K562 (cell line): ENCODE measurements around the gene ACTN2. TPM values are rescaled to one million over a fixed set of nuclear protein-coding genes. Genes with fewer than 3 reads are reported as not detected.

Source experiments
- YY1 ChIP-seq, 3 experiments: IDR thresholded peaks; 2 replicates each; pipeline ENCODE4 v1.6.1; 2011; ENCODE audit warnings: low read length in 2 of 3, mild to moderate bottlenecking in 2 of 3, moderate library complexity in 2 of 3, borderline replicate concordance in 1 of 3, control low read depth in 1 of 3, low read depth in 1 of 3; ENCODE audit not compliant: insufficient read depth in 3 of 3, insufficient replicate concordance in 2 of 3, control insufficient read depth in 1 of 3, insufficient read length in 1 of 3; ENCODE audit errors: extremely low read depth in 1 of 3
- ZNF318 ChIP-seq, 2 experiments: fragments of 450-650 bp; IDR thresholded peaks; 2 replicates each; pipeline ENCODE4 v1.6.1; 2016; ENCODE audit warnings: mild to moderate bottlenecking in 2 of 2, borderline replicate concordance in 1 of 2, low read depth in 1 of 2, moderate library complexity in 1 of 2
- polyA plus RNA-seq, 8 experiments: library from polyadenylated mRNA; depleted of rRNA in 4 of 8; stranded (reverse) in 5 of 8; unstranded in 3 of 8; fragments of >200 nt; fragmentation: Nextera tagmentation in 2 of 8; fragmentation: Illumina TruSeq in 1 of 8; extraction: Ambion mirVana in 2 of 8; extraction: Trizol in 1 of 8; gene quantifications; 2 replicates each; pipeline versions ENCODE4 v1.2.1 to v1.2.3, GENCODE V29; 2011 to 2014; ENCODE audit warnings: inconsistent platforms in 1 of 8, missing spikeins in 1 of 8
- total RNA-seq, 7 experiments: library from RNA; depleted of rRNA in 6 of 7; stranded (reverse); fragments of >200 nt in 6 of 7; fragmentation: Illumina TruSeq in 2 of 7; extraction: Trizol in 2 of 7; gene quantifications; 2 replicates each; pipeline versions ENCODE4 v1.2.1 to v1.2.3, GENCODE V29; 2011 to 2021; ENCODE audit warnings: low replicate concordance in 1 of 7

The ACTN2 gene
- total and polyA plus RNA-seq, 9 of the 15 experiments (the other 6 are each of a cell fraction or from before 2014, with no cell fraction given) = 0.18 to 0.94 (median 0.42) TPM

GRCh38 chr1:236639686-236640085 lies 46.6 kb upstream of the ACTN2 start (continued):
- TF ChIP-seq YY1 (IDR thresholded peaks at IDR 0.05; ENCODE audit: borderline replicate concordance in 1 of 3, control insufficient read depth in 1 of 3, extremely low read depth in 1 of 3, insufficient read depth in 3 of 3, insufficient read length in 1 of 3, insufficient replicate concordance in 2 of 3, low read depth in 1 of 3, low read length in 2 of 3) (no peak), ZNF318 (IDR thresholded peaks at IDR 0.05; ENCODE audit: borderline replicate concordance in 1 of 2, low read depth in 1 of 2) (no peak)
